ENCODE results near the gene RDX.

- no peak for TF ChIP-seq FOXK1 (CRISPR knock-in tag; IDR thresholded peaks at IDR 0.05)
- TF ChIP-seq, protein P1, sequence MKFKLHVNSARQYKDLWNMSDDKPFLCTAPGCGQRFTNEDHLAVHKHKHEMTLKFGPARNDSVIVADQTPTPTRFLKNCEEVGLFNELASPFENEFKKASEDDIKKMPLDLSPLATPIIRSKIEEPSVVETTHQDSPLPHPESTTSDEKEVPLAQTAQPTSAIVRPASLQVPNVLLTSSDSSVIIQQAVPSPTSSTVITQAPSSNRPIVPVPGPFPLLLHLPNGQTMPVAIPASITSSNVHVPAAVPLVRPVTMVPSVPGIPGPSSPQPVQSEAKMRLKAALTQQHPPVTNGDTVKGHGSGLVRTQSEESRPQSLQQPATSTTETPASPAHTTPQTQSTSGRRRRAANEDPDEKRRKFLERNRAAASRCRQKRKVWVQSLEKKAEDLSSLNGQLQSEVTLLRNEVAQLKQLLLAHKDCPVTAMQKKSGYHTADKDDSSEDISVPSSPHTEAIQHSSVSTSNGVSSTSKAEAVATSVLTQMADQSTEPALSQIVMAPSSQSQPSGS (CRISPR knock-in tag; IDR thresholded peaks at IDR 0.05; ENCODE audit: borderline replicate concordance, low read depth): no peak
- no peak for TF ChIP-seq GABPB1 (CRISPR knock-in tag; IDR thresholded peaks at IDR 0.05)
- TF ChIP-seq FOXJ3 (CRISPR knock-in tag; IDR thresholded peaks at IDR 0.05; ENCODE audit: borderline replicate concordance): no peak
- TF ChIP-seq CTCF (IDR thresholded peaks at IDR 0.05): no peak
Measured at GRCh38 chr11:110340436-110340835, 44.0 kb upstream of the RDX start.
